K562 (cell line): ENCODE data around the gene SNRPD2. TPM values are rescaled to one million over a fixed set of nuclear protein-coding genes. Genes with fewer than 3 reads are reported as not detected.

Source experiments
- BRF1 ChIP-seq: IDR thresholded peaks from 3 replicates; pipeline ENCODE4 v1.6.1; 2011; ENCODE audit warnings: borderline replicate concordance, mild to moderate bottlenecking; ENCODE audit not compliant: insufficient read length; ENCODE audit errors: extremely low read depth
- CBX3 ChIP-seq, 2 experiments: IDR thresholded peaks; 1 replicate in 1 of 2; 2 replicates in 1 of 2; pipeline ENCODE4 v1.6.1; 2012; ENCODE audit warnings: inconsistent platforms in 2 of 2, low read length in 2 of 2, borderline replicate concordance in 1 of 2, control low read depth in 1 of 2
- CREM ChIP-seq: IDR thresholded peaks from 2 replicates; pipeline ENCODE4 v1.6.1; 2014; ENCODE audit warnings: antibody characterized with exemption, low read depth
- CTBP1 ChIP-seq: fragments of 450-650 bp; IDR thresholded peaks from 2 replicates; pipeline ENCODE4 v1.6.1; 2016; ENCODE audit warnings: borderline replicate concordance
- ETS2 ChIP-seq: IDR thresholded peaks from 2 replicates; pipeline ENCODE4 v1.6.1; 2016; ENCODE audit warnings: borderline replicate concordance, missing genetic modification characterization, mild to moderate bottlenecking, moderate library complexity, missing compliant biosample characterization; ENCODE audit not compliant: poor library complexity, severe bottlenecking
- HDAC1 ChIP-seq, 2 experiments: fragments of 450-650 bp; IDR thresholded peaks; 2 replicates each; pipeline ENCODE4 v1.6.1; 2016 to 2017; ENCODE audit warnings: inconsistent platforms in 1 of 2, mild to moderate bottlenecking in 1 of 2, moderate library complexity in 1 of 2
- MTF1 ChIP-seq: fragments of 250-450 bp; sonication (Bioruptor Pico); IDR thresholded peaks from 2 replicates; pipeline ENCODE4 v1.9.0; 2021; ENCODE audit warnings: moderate library complexity, mild to moderate bottlenecking, inconsistent platforms, borderline replicate concordance
- PCBP1 ChIP-seq: fragments of 200-400 bp; formaldehyde crosslinking; IDR thresholded peaks from 2 replicates; pipeline ENCODE4 v1.6.1; 2018; ENCODE audit warnings: mild to moderate bottlenecking, low read depth, low read length; ENCODE audit not compliant: poor library complexity, severe bottlenecking
- PHB ChIP-seq: fragments of 250-450 bp; sonication (Bioruptor Pico); IDR thresholded peaks from 2 replicates; pipeline ENCODE4 v1.5.0; 2021
- PYGO2 ChIP-seq: fragments of 450-650 bp; IDR thresholded peaks from 2 replicates; pipeline ENCODE4 v1.6.1; 2016; ENCODE audit warnings: mild to moderate bottlenecking, missing genetic modification characterization, moderate library complexity, missing compliant biosample characterization
- RB1 ChIP-seq: fragments of 450-650 bp; IDR thresholded peaks from 2 replicates; pipeline ENCODE4 v1.6.1; 2017; ENCODE audit warnings: low read depth, mild to moderate bottlenecking
- RCOR1 ChIP-seq, 2 experiments: IDR thresholded peaks; 2 replicates each; pipeline ENCODE4 v1.6.1; 2012; ENCODE audit warnings: low read depth in 2 of 2, low read length in 2 of 2, borderline replicate concordance in 1 of 2, improper control_type of control experiment in 1 of 2
- SRSF7 ChIP-seq: fragments of 200-400 bp; formaldehyde crosslinking; optimal IDR thresholded peaks from 2 replicates; pipeline ENCODE3; 2017; ENCODE audit warnings: mild to moderate bottlenecking, low read depth, low read length
- ZNF584 ChIP-seq: fragments of 200-800 bp; sonication (Bioruptor generic); IDR thresholded peaks from 2 replicates; pipeline ENCODE4 v1.6.1; 2016; ENCODE audit warnings: low read depth, mild to moderate bottlenecking, missing genetic modification characterization, missing compliant biosample characterization
- polyA plus RNA-seq, 8 experiments: library from polyadenylated mRNA; depleted of rRNA in 4 of 8; stranded (reverse) in 5 of 8; unstranded in 3 of 8; fragments of >200 nt; fragmentation: Nextera tagmentation in 2 of 8; fragmentation: Illumina TruSeq in 1 of 8; extraction: Ambion mirVana in 2 of 8; extraction: Trizol in 1 of 8; gene quantifications; 2 replicates each; pipeline versions ENCODE4 v1.2.1 to v1.2.3, GENCODE V29; 2011 to 2014; ENCODE audit warnings: inconsistent platforms in 1 of 8, missing spikeins in 1 of 8
- total RNA-seq, 7 experiments: library from RNA; depleted of rRNA in 6 of 7; stranded (reverse); fragments of >200 nt in 6 of 7; fragmentation: Illumina TruSeq in 2 of 7; extraction: Trizol in 2 of 7; gene quantifications; 2 replicates each; pipeline versions ENCODE4 v1.2.1 to v1.2.3, GENCODE V29; 2011 to 2021; ENCODE audit warnings: low replicate concordance in 1 of 7
- TF ChIP-seq, protein P1 (sequence below): fragments of 250-450 bp; sonication (Bioruptor Pico); IDR thresholded peaks from 2 replicates; pipeline ENCODE4 v1.4.0; 2020
- TF ChIP-seq, protein P2 (sequence below), 2 experiments: IDR thresholded peaks in 1 of 2; conservative IDR thresholded peaks in 1 of 2; 2 replicates each; pipeline ENCODE4 v1.6.1; 2016; ENCODE audit warnings: low read depth in 2 of 2, mild to moderate bottlenecking in 1 of 2, missing compliant biosample characterization in 1 of 2, missing genetic modification characterization in 1 of 2, moderate library complexity in 1 of 2
- TF ChIP-seq, protein P3 (sequence below), 3 experiments: IDR thresholded peaks in 2 of 3; conservative IDR thresholded peaks in 1 of 3; 2 replicates each; pipeline ENCODE4 v1.5.1; 2011 to 2012; ENCODE audit warnings: low read length in 3 of 3, mild to moderate bottlenecking in 3 of 3, control low read depth in 2 of 3, improper control_type of control experiment in 1 of 3, inconsistent platforms in 1 of 3, low read depth in 1 of 3, mixed read lengths in 1 of 3, moderate library complexity in 1 of 3; ENCODE audit not compliant: insufficient read depth in 2 of 3

The SNRPD2 gene
- total and polyA plus RNA-seq, 9 of the 15 experiments (the other 6 are each of a cell fraction or from before 2014, with no cell fraction given), result 728 to 4,411 (median 1,029) TPM

DNA sequence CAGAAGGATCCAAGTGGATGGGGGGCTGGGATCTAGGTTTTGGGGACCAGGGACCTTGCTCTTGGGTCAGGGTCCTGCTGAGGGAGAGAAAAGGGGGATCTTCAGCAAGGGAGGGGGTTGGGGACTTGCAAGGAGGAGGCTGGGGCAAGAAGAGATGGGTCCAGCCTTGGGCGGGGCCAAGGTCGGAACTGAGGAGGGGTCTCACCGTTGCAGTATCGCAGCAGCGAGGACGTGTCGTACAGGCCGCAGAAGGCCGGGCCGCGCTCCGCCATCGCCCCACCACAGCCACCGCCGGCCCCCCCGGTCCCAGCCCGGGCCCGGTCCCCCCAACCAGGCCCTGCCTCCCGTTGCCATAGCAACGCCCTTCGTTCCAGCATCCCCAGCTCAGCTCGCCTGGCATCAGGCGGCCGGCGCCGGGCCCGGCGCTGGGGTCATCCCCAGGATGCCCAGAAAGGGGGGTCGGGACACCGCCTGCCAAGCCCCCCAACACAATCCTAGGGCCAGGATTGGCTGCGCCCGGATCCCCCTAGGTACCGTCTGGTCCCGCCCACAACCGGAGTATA lies 46.6 kb downstream of the SNRPD2 start (continued):
- TF ChIP-seq, protein P1, sequence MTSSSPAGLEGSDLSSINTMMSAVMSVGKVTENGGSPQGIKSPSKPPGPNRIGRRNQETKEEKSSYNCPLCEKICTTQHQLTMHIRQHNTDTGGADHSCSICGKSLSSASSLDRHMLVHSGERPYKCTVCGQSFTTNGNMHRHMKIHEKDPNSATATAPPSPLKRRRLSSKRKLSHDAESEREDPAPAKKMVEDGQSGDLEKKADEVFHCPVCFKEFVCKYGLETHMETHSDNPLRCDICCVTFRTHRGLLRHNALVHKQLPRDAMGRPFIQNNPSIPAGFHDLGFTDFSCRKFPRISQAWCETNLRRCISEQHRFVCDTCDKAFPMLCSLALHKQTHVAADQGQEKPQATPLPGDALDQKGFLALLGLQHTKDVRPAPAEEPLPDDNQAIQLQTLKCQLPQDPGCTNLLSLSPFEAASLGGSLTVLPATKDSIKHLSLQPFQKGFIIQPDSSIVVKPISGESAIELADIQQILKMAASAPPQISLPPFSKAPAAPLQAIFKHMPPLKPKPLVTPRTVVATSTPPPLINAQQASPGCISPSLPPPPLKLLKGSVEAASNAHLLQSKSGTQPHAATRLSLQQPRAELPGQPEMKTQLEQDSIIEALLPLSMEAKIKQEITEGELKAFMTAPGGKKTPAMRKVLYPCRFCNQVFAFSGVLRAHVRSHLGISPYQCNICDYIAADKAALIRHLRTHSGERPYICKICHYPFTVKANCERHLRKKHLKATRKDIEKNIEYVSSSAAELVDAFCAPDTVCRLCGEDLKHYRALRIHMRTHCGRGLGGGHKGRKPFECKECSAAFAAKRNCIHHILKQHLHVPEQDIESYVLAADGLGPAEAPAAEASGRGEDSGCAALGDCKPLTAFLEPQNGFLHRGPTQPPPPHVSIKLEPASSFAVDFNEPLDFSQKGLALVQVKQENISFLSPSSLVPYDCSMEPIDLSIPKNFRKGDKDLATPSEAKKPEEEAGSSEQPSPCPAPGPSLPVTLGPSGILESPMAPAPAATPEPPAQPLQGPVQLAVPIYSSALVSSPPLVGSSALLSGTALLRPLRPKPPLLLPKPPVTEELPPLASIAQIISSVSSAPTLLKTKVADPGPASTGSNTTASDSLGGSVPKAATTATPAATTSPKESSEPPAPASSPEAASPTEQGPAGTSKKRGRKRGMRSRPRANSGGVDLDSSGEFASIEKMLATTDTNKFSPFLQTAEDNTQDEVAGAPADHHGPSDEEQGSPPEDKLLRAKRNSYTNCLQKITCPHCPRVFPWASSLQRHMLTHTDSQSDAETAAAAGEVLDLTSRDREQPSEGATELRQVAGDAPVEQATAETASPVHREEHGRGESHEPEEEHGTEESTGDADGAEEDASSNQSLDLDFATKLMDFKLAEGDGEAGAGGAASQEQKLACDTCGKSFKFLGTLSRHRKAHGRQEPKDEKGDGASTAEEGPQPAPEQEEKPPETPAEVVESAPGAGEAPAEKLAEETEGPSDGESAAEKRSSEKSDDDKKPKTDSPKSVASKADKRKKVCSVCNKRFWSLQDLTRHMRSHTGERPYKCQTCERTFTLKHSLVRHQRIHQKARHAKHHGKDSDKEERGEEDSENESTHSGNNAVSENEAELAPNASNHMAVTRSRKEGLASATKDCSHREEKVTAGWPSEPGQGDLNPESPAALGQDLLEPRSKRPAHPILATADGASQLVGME (CRISPR knock-in tag), result peak; percentile 97
- TF ChIP-seq MTF1 (CRISPR knock-in tag) (no peak), CBX3 (IDR thresholded peaks at IDR 0.05; ENCODE audit: borderline replicate concordance in 1 of 2, low read length in 2 of 2) (no peak), RCOR1 (IDR thresholded peaks at IDR 0.05; ENCODE audit: borderline replicate concordance in 1 of 2, low read depth in 2 of 2, low read length in 2 of 2) (peak; percentile 67 to 78; a peak in 2 of 4 replicates), PHB (CRISPR knock-in tag) (no peak), CREM (no peak), ETS2 (tag) (no peak), PCBP1 (peak; percentile 51), RB1 (peak; percentile 12; the same call in 1 of the 2 replicates), SRSF7 (no peak), PYGO2 (no peak), HDAC1 (IDR thresholded peaks at IDR 0.05) (peak in 1 of 2 experiments; percentile 20; a peak in 1 of 4 replicates), ZNF584 (CRISPR knock-in tag) (no peak), BRF1 (no peak), CTBP1 (peak; percentile 74; the same call in 1 of the 2 replicates)
- TF ChIP-seq, protein P2, sequence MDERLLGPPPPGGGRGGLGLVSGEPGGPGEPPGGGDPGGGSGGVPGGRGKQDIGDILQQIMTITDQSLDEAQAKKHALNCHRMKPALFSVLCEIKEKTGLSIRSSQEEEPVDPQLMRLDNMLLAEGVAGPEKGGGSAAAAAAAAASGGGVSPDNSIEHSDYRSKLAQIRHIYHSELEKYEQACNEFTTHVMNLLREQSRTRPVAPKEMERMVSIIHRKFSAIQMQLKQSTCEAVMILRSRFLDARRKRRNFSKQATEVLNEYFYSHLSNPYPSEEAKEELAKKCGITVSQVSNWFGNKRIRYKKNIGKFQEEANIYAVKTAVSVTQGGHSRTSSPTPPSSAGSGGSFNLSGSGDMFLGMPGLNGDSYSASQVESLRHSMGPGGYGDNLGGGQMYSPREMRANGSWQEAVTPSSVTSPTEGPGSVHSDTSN (CRISPR knock-in tag; IDR thresholded peaks at IDR 0.05; ENCODE audit: low read depth), result no peak
- TF ChIP-seq, protein P2 (tag; conservative IDR thresholded peaks at IDR 0.05; ENCODE audit: low read depth), result no peak
- TF ChIP-seq, protein P3, sequence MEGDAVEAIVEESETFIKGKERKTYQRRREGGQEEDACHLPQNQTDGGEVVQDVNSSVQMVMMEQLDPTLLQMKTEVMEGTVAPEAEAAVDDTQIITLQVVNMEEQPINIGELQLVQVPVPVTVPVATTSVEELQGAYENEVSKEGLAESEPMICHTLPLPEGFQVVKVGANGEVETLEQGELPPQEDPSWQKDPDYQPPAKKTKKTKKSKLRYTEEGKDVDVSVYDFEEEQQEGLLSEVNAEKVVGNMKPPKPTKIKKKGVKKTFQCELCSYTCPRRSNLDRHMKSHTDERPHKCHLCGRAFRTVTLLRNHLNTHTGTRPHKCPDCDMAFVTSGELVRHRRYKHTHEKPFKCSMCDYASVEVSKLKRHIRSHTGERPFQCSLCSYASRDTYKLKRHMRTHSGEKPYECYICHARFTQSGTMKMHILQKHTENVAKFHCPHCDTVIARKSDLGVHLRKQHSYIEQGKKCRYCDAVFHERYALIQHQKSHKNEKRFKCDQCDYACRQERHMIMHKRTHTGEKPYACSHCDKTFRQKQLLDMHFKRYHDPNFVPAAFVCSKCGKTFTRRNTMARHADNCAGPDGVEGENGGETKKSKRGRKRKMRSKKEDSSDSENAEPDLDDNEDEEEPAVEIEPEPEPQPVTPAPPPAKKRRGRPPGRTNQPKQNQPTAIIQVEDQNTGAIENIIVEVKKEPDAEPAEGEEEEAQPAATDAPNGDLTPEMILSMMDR (IDR thresholded peaks at IDR 0.05 in 2 of 3, conservative IDR thresholded peaks at IDR 0.05 in 1 of 3; ENCODE audit: insufficient read depth in 2 of 3, low read depth in 1 of 3, low read length in 3 of 3), result no peak
